ENCODE data around the gene C20orf204. TPM values are rescaled to one million over a fixed set of nuclear protein-coding genes. Genes with fewer than 3 reads are reported as not detected.
"Not testable (repeated sequence)": the region's sequence is repeated elsewhere in the genome, so short reads cannot be mapped to it uniquely, and the experiment has no call there.

Gene C20orf204
- total and polyA plus RNA-seq, 5 donors from 2014 or later: 0.89 to 6.0 (median 1.2) TPM; not detected in 1

DNA sequence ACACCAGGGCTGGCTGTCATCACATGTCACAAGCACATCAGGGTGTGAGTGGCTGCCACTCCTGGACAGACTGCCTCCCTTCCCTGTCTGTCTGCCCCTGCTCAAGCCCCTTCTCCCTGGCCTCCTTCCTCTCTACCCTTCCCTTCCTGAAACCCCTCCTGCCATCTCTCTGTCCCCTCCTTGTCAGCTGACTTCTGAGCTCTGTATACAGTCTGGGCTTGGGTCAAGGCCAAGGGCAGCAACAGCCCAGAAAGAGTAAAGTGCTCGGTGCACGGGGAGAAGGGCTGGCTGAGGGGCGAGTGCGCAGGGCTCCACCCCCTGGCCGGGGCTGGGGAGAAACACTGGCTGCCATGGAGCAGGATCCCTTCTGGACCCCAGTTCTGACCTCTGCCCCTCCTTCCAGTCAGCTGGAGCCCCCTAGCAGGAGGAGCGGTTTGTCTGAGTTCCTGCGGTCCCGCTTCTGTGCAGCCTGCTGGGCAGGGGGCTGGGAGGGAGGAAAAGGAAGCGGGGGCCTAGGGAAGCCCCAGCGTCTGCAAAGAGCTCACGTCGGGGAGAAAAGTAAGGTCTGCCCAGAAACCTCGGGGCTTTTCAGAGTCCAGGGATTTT lies 46.2 kb downstream of the C20orf204 start:
- Mint-ChIP-seq H3K9me3 (peaks cover 0 to 4% (median 0%) of the 10 kb centered on the region in 7 donors), H3K4me1 (peaks cover 0 to 42% (median 12%) of the 10 kb centered on the region in 4 donors), H3K36me3 (no peaks in the 10 kb centered on the region), H3K27me3 (peaks cover 27% of the 10 kb centered on the region), H3K27ac (no peak overlapping the region), H3K4me3 (peak overlapping the region; percentile 64 to 94 (median 84))
- no peaks in the 10 kb centered on the region for H3K9me3 ChIP-seq (ENCODE audit: control insufficient read depth in 2 of 2, low read length in 2 of 2)
- no peaks in the 10 kb centered on the region for H3K36me3 ChIP-seq (ENCODE audit: control insufficient read depth, insufficient read depth, low read length)
- H3K4me1 ChIP-seq (ENCODE audit: control insufficient read depth, insufficient read depth, low read length, poor library complexity, severe bottlenecking): peaks cover 51% of the 10 kb centered on the region
- no peak for DNase-seq
- peaks cover 4% of the 10 kb centered on the region for H3K27me3 ChIP-seq (ENCODE audit: control insufficient read depth, insufficient read depth, low read length)
- H3K4me3 ChIP-seq (ENCODE audit: low read depth, low read length): no peak overlapping the region
- H3K27ac ChIP-seq (ENCODE audit: insufficient read depth, low read length, poor library complexity, severe bottlenecking): no peak overlapping the region
- ATAC-seq (ENCODE audit: low read depth in 2 of 2): no peak

DNA sequence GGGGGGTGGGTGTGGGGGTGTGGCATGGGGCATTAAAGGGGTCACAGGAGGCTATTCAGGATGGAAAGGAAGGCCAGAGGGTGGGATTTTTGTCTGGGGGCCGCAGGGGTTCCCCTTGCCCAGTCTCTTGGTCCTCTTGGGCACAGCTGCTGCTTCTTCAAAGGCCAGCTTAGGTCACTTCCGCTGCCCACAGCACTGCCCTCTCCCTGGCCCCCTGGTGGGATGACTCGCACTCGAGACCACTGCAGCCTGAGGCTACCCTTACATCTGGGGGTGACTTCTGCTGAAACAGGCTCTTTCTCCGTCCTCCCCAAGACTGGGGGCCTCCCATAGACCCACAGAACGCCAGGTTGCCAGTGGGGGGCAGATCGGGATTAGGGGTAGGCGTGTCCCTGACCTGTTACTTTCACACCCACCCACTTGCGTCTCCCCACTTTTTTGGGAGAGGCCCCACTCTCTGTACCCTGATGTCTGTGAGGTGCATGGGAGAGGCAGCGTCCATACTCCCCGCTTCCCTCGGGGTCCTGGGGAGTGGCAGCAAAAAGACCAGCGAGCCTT lies 46.9 kb downstream of the C20orf204 start:
- H3K4me3 Mint-ChIP-seq: peak overlapping the region; percentile 72 to 94 (median 82)
- Histone ChIP-seq H3K27me3 (ENCODE audit: control insufficient read depth, insufficient read depth, low read length) (peaks cover 4% of the 10 kb centered on the region), H3K9me3 (ENCODE audit: control insufficient read depth in 2 of 2, low read length in 2 of 2) (peaks cover 0 to 6% of the 10 kb centered on the region in 2 experiments), H3K4me3 (ENCODE audit: low read depth, low read length) (no peak overlapping the region), H3K36me3 (ENCODE audit: control insufficient read depth, insufficient read depth, low read length) (no peaks in the 10 kb centered on the region), H3K27ac (ENCODE audit: insufficient read depth, low read length, poor library complexity, severe bottlenecking) (no peak overlapping the region), H3K4me1 (ENCODE audit: control insufficient read depth, insufficient read depth, low read length, poor library complexity, severe bottlenecking) (peaks cover 44% of the 10 kb centered on the region)
- peaks cover 0 to 5% (median 0%) of the 10 kb centered on the region in 7 donors for H3K9me3 Mint-ChIP-seq
- peaks cover 27% of the 10 kb centered on the region for H3K27me3 Mint-ChIP-seq
- no peak for DNase-seq
- ATAC-seq (ENCODE audit: low read depth in 2 of 2): no peak
- H3K36me3 Mint-ChIP-seq: no peaks in the 10 kb centered on the region
- peak overlapping the region in 1 of 3 donors; percentile 20 for H3K27ac Mint-ChIP-seq
- H3K4me1 Mint-ChIP-seq: peaks cover 0 to 38% (median 12%) of the 10 kb centered on the region in 4 donors

DNA sequence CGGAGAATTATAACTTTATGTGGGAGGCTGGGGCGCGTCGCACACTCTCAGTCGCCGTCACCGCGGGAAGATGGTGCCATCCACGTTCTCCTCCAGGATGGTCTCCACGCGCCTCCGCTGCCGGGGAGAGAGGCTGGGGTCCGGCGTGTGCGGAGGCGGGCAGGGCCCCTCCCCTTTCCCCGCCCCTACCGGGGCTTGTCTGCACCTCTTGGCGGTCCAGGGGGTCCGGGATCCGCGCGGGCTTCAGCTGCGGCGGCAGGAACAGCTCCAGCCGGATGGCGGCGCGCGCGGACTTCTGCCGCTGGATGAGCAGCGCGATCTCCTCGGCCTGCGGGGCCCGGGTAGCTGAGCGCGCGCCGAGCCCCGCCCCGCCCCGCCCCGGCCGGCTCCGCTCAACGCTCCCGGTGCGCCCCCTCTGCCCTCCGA lies 47.4 kb downstream of the C20orf204 start:
- peak; percentile 38 to 56 for ATAC-seq (ENCODE audit: low read depth in 2 of 2)
- Histone ChIP-seq H3K4me3 (ENCODE audit: low read depth, low read length) (no peak overlapping the region), H3K4me1 (ENCODE audit: control insufficient read depth, insufficient read depth, low read length, poor library complexity, severe bottlenecking) (peaks cover 39% of the 10 kb centered on the region), H3K36me3 (ENCODE audit: control insufficient read depth, insufficient read depth, low read length) (no peaks in the 10 kb centered on the region), H3K27ac (ENCODE audit: insufficient read depth, low read length, poor library complexity, severe bottlenecking) (no peak overlapping the region), H3K9me3 (ENCODE audit: control insufficient read depth in 2 of 2, low read length in 2 of 2) (peaks cover 0 to 6% of the 10 kb centered on the region in 2 experiments), H3K27me3 (ENCODE audit: control insufficient read depth, insufficient read depth, low read length) (peaks cover 4% of the 10 kb centered on the region)
- DNase-seq: peak; percentile 54 to 71 (median 55)
- H3K9me3 Mint-ChIP-seq: peaks cover 0 to 9% (median 2%) of the 10 kb centered on the region in 7 donors
- H3K4me3 Mint-ChIP-seq: peak overlapping the region; percentile 72 to 94 (median 82)
- H3K27ac Mint-ChIP-seq: peak overlapping the region in 1 of 3 donors; percentile 20
- peaks cover 3% of the 10 kb centered on the region for H3K36me3 Mint-ChIP-seq
- peaks cover 31% of the 10 kb centered on the region for H3K27me3 Mint-ChIP-seq
- H3K4me1 Mint-ChIP-seq: peaks cover 0 to 37% (median 11%) of the 10 kb centered on the region in 4 donors

DNA sequence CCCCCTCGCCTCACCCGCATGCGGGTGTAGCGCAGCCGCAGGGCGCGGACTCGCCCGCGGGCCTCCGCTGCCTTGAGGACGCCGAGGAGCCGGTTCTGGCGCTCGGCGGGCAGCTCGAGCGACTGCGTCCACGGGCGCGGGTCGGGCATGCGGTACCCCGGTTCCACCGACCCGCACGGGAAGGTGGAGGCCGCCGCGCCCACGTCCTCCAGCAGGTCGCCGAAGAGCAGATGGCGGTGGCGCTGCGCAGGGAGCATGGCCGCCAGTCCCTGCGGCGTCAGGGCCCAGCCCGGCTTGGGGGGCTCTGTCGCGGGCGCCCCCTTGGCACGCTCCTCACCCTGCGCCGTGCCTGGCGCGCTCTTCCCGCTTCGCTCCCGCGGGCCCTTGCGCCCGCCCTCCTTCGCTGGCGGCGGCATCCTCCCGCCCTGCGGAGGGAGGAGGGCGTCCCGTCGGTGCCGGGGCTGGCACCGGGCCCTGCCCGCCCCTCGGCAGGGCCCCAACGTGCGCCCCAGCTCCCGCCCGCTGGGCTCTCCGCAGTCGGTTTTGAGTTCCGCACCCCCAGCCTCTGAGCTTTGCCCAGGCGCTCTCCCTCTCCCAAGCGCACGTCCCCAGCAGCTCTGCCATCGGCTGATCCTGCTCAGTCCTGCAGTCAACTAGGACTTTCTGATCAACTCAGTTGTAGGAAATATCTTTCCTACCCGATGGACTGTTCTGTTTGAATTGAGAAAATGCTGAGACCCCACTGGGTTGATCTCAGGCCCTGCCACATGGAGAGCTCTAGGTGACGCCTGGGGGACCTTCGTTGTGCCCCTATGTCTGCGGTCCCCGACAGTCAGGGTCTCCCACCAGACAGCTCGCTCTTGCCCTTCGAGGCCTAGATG lies 48.1 kb downstream of the C20orf204 start, which contains the start of gene LKAAEAR1:
LKAAEAR1 (minus strand) TSS at position 595 of the 881 bp plus-strand sequence; CDS start at position 416, 179 bp downstream.
- H3K4me1 ChIP-seq (ENCODE audit: control insufficient read depth, insufficient read depth, low read length, poor library complexity, severe bottlenecking): peaks cover 33% of the 10 kb centered on the region
- Mint-ChIP-seq H3K4me3 (peak within 1 kb of the TSS; percentile 83 to 94 (median 89)), H3K36me3 (peaks cover 3% of the 10 kb centered on the region), H3K9me3 (peaks cover 0 to 9% (median 2%) of the 10 kb centered on the region in 7 donors), H3K27ac (peak within 1 kb of the TSS in 2 of 3 donors; percentile 20 to 56), H3K27me3 (peaks cover 37% of the 10 kb centered on the region), H3K4me1 (peaks cover 0 to 37% (median 10%) of the 10 kb centered on the region in 4 donors)
- H3K27ac ChIP-seq (ENCODE audit: insufficient read depth, low read length, poor library complexity, severe bottlenecking): no peak within 1 kb of the TSS
- peaks cover 4% of the 10 kb centered on the region for H3K27me3 ChIP-seq (ENCODE audit: control insufficient read depth, insufficient read depth, low read length)
- no peaks in the 10 kb centered on the region for H3K36me3 ChIP-seq (ENCODE audit: control insufficient read depth, insufficient read depth, low read length)
- peaks cover 0 to 6% of the 10 kb centered on the region in 2 experiments for H3K9me3 ChIP-seq (ENCODE audit: control insufficient read depth in 2 of 2, low read length in 2 of 2)
- no peak within 1 kb of the TSS for H3K4me3 ChIP-seq (ENCODE audit: low read depth, low read length)
- DNase-seq: no peak
- no peak for ATAC-seq (ENCODE audit: low read depth in 2 of 2)

DNA sequence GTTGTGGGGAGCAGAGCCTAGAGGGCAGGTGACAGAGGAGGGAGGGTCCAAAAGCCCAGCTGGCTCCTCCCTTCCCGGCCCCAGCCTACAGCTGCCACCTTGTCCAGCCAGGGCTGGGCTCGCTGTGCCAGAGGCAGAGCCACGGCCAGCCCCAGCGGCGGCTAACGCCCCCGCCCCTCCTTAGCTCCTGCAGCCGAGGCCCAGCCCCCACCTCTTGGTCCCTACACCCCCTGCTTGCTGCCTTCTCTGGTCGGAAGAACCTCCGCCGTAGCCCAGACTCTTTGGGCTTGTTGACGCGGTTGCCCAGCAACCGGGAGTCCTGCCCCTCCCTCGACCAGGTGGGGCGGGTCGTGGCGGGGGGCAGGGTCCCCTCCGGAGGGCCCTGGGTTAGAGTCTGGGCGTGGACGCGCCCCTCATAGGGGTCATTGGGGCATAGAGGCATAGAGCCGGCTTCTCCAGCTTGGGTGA lies 48.7 kb downstream of the C20orf204 start:
- Mint-ChIP-seq H3K9me3 (peaks cover 0 to 9% (median 2%) of the 10 kb centered on the region in 7 donors), H3K4me1 (peaks cover 0 to 37% (median 10%) of the 10 kb centered on the region in 4 donors), H3K27ac (no peak overlapping the region), H3K27me3 (peaks cover 44% of the 10 kb centered on the region), H3K36me3 (peaks cover 3% of the 10 kb centered on the region), H3K4me3 (peak overlapping the region in 3 of 4 donors; percentile 85 to 90 (median 88))
- H3K4me1 ChIP-seq (ENCODE audit: control insufficient read depth, insufficient read depth, low read length, poor library complexity, severe bottlenecking): peaks cover 29% of the 10 kb centered on the region
- ATAC-seq (ENCODE audit: low read depth in 2 of 2): no peak
- DNase-seq: no peak
- no peak overlapping the region for H3K4me3 ChIP-seq (ENCODE audit: low read depth, low read length)
- no peak overlapping the region for H3K27ac ChIP-seq (ENCODE audit: insufficient read depth, low read length, poor library complexity, severe bottlenecking)
- peaks cover 4% of the 10 kb centered on the region for H3K27me3 ChIP-seq (ENCODE audit: control insufficient read depth, insufficient read depth, low read length)
- H3K9me3 ChIP-seq (ENCODE audit: control insufficient read depth in 2 of 2, low read length in 2 of 2): peaks cover 0 to 6% of the 10 kb centered on the region in 2 experiments
- H3K36me3 ChIP-seq (ENCODE audit: control insufficient read depth, insufficient read depth, low read length): no peaks in the 10 kb centered on the region

DNA sequence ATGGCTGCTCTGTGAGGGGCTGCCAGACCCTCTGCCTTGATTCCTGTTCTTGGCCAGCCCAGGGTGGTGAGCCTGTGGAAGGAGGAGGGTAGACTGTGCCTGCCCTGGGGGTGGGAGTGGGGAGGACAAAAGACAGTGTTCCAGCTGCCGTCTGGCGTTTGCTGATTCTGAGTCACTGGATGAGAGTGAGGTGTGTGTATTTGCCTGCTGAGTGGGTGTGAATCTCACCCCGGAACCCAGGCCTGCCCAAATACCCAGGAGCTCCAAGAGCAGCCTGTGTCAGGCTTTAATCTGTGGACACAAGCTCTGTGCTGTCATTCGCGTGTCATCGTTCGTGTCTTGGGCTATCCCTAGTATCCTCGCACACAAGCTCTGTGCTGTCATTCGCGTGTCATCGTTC lies 50.8 kb downstream of the C20orf204 start:
- Mint-ChIP-seq H3K27me3 (peaks cover 40% of the 10 kb centered on the region), H3K9me3 (peaks cover 0 to 9% (median 2%) of the 10 kb centered on the region in 7 donors), H3K27ac (no peak overlapping the region), H3K36me3 (peaks cover 3% of the 10 kb centered on the region), H3K4me1 (peaks cover 0 to 23% (median 4%) of the 10 kb centered on the region in 4 donors), H3K4me3 (peak overlapping the region in 1 of 4 donors; percentile 73)
- DNase-seq (no peak), ATAC-seq (ENCODE audit: low read depth in 2 of 2) (no peak)
- peaks cover 0 to 6% of the 10 kb centered on the region in 2 experiments for H3K9me3 ChIP-seq (ENCODE audit: control insufficient read depth in 2 of 2, low read length in 2 of 2)
- peaks cover 4% of the 10 kb centered on the region for H3K27me3 ChIP-seq (ENCODE audit: control insufficient read depth, insufficient read depth, low read length)
- H3K4me1 ChIP-seq (ENCODE audit: control insufficient read depth, insufficient read depth, low read length, poor library complexity, severe bottlenecking): peaks cover 24% of the 10 kb centered on the region
- no peak overlapping the region for H3K27ac ChIP-seq (ENCODE audit: insufficient read depth, low read length, poor library complexity, severe bottlenecking)
- no peaks in the 10 kb centered on the region for H3K36me3 ChIP-seq (ENCODE audit: control insufficient read depth, insufficient read depth, low read length)
- no peak overlapping the region for H3K4me3 ChIP-seq (ENCODE audit: low read depth, low read length)

DNA sequence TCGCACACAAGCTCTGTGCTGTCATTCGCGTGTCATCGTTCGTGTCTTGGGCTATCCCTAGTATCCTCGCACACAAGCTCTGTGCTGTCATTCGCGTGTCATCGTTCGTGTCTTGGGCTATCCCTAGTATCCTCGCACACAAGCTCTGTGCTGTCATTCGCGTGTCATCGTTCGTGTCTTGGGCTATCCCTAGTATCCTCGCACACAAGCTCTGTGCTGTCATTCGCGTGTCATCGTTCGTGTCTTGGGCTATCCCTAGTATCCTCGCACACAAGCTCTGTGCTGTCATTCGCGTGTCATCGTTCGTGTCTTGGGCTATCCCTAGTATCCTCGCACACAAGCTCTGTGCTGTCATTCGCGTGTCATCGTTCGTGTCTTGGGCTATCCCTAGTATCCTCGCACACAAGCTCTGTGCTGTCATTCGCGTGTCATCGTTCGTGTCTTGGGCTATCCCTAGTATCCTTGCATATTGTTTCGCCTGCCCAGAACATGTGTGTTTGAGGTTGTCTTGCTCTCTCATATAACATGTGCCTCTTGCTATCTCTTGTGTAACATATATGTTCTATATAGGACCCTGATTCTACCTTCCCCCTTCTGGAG lies 51.3 kb downstream of the C20orf204 start:
- Mint-ChIP-seq H3K27me3 (peaks cover 35% of the 10 kb centered on the region), H3K4me1 (peaks cover 0 to 18% (median 3%) of the 10 kb centered on the region in 4 donors)
- H3K4me3 Mint-ChIP-seq; H3K4me3 ChIP-seq (ENCODE audit: low read depth, low read length); H3K36me3 ChIP-seq (ENCODE audit: control insufficient read depth, insufficient read depth, low read length); H3K27ac Mint-ChIP-seq; H3K9me3 ChIP-seq (ENCODE audit: control insufficient read depth in 2 of 2, low read length in 2 of 2); DNase-seq; ATAC-seq (ENCODE audit: low read depth in 2 of 2); H3K27me3 ChIP-seq (ENCODE audit: control insufficient read depth, insufficient read depth, low read length); H3K36me3 Mint-ChIP-seq; H3K27ac ChIP-seq (ENCODE audit: insufficient read depth, low read length, poor library complexity, severe bottlenecking); H3K9me3 Mint-ChIP-seq: not testable (repeated sequence)
- peaks cover 22% of the 10 kb centered on the region for H3K4me1 ChIP-seq (ENCODE audit: control insufficient read depth, insufficient read depth, low read length, poor library complexity, severe bottlenecking)

Data from CD4-positive, CD25-positive, alpha-beta regulatory T cell (primary cell).